ENCODE results near the gene RIC8A. TPM values are rescaled to one million over a fixed set of nuclear protein-coding genes. Genes with fewer than 3 reads are reported as not detected.

The RIC8A gene
- total RNA-seq, 2 donors from 2014 or later, result 69.2 to 76.0 TPM

GRCh38 chr11:208181-208916 lies 841 bp downstream of the RIC8A start:
- H3K9me3 ChIP-seq (ENCODE audit: control insufficient read depth, low read length, poor library complexity, severe bottlenecking), result no peaks in the 10 kb centered on the region
- peaks cover 8% of the 10 kb centered on the region for H3K36me3 Mint-ChIP-seq (ENCODE audit: low read depth)
- H3K4me3 Mint-ChIP-seq, result peak overlapping the region; percentile 98
- ATAC-seq (peak; percentile 69), DNase-seq (peak; percentile 78 to 83 (median 81))
- peaks cover 25% of the 10 kb centered on the region for H3K4me1 Mint-ChIP-seq
- H3K27me3 Mint-ChIP-seq, result no peaks in the 10 kb centered on the region
- H3K27ac Mint-ChIP-seq, result peak overlapping the region; percentile 97

- Mint-ChIP-seq H3K27ac (peak overlapping the region; percentile 97), H3K27me3 (no peaks in the 10 kb centered on the region), H3K4me1 (peaks cover 20% of the 10 kb centered on the region), H3K36me3 (ENCODE audit: low read depth) (peaks cover 6% of the 10 kb centered on the region), H3K4me3 (peak overlapping the region; percentile 98)
- H3K9me3 ChIP-seq (ENCODE audit: control insufficient read depth, low read length, poor library complexity, severe bottlenecking), result no peaks in the 10 kb centered on the region
- DNase-seq (no peak), ATAC-seq (no peak)
These were observed 1.4 kb downstream of the RIC8A start for GRCh38 chr11:208917-209260.

GRCh38 chr11:209275-210121 lies 2.0 kb downstream of the RIC8A start:
- no peaks in the 10 kb centered on the region for H3K9me3 ChIP-seq (ENCODE audit: control insufficient read depth, low read length, poor library complexity, severe bottlenecking)
- H3K27ac Mint-ChIP-seq, result peak overlapping the region; percentile 97
- H3K4me3 Mint-ChIP-seq, result peak overlapping the region; percentile 98
- peaks cover 6% of the 10 kb centered on the region for H3K36me3 Mint-ChIP-seq (ENCODE audit: low read depth)
- no peak for DNase-seq
- ATAC-seq, result no peak
- peaks cover 18% of the 10 kb centered on the region for H3K4me1 Mint-ChIP-seq
- no peaks in the 10 kb centered on the region for H3K27me3 Mint-ChIP-seq

GRCh38 chr11:210122-210802 lies 2.8 kb downstream of the RIC8A start:
- no peak for ATAC-seq
- peaks cover 18% of the 10 kb centered on the region for H3K4me1 Mint-ChIP-seq
- peak overlapping the region; percentile 98 for H3K4me3 Mint-ChIP-seq
- DNase-seq, result no peak
- peak overlapping the region; percentile 97 for H3K27ac Mint-ChIP-seq
- H3K36me3 Mint-ChIP-seq (ENCODE audit: low read depth), result peaks cover 6% of the 10 kb centered on the region
- no peaks in the 10 kb centered on the region for H3K27me3 Mint-ChIP-seq
- no peaks in the 10 kb centered on the region for H3K9me3 ChIP-seq (ENCODE audit: control insufficient read depth, low read length, poor library complexity, severe bottlenecking)

- Mint-ChIP-seq H3K36me3 (ENCODE audit: low read depth) (peaks cover 6% of the 10 kb centered on the region), H3K4me3 (no peak overlapping the region), H3K27ac (peak overlapping the region; percentile 97), H3K27me3 (no peaks in the 10 kb centered on the region), H3K4me1 (peaks cover 18% of the 10 kb centered on the region)
- ATAC-seq (no peak), DNase-seq (no peak)
- no peaks in the 10 kb centered on the region for H3K9me3 ChIP-seq (ENCODE audit: control insufficient read depth, low read length, poor library complexity, severe bottlenecking)
These were observed 3.3 kb downstream of the RIC8A start for GRCh38 chr11:210803-211180.

- Mint-ChIP-seq H3K36me3 (ENCODE audit: low read depth) (peaks cover 6% of the 10 kb centered on the region), H3K27me3 (no peaks in the 10 kb centered on the region), H3K4me3 (no peak overlapping the region), H3K27ac (peak overlapping the region; percentile 21), H3K4me1 (peaks cover 13% of the 10 kb centered on the region)
- no peaks in the 10 kb centered on the region for H3K9me3 ChIP-seq (ENCODE audit: control insufficient read depth, low read length, poor library complexity, severe bottlenecking)
- ATAC-seq (no peak), DNase-seq (no peak)
These were observed 3.8 kb downstream of the RIC8A start for GRCh38 chr11:211295-211694.

GRCh38 chr11:211741-212140 lies 4.2 kb downstream of the RIC8A start:
- H3K9me3 ChIP-seq (ENCODE audit: control insufficient read depth, low read length, poor library complexity, severe bottlenecking), result no peaks in the 10 kb centered on the region
- no peaks in the 10 kb centered on the region for H3K27me3 Mint-ChIP-seq
- H3K4me3 Mint-ChIP-seq, result no peak overlapping the region
- H3K4me1 Mint-ChIP-seq, result peaks cover 10% of the 10 kb centered on the region
- peaks cover 6% of the 10 kb centered on the region for H3K36me3 Mint-ChIP-seq (ENCODE audit: low read depth)
- DNase-seq (no peak), ATAC-seq (no peak)
- H3K27ac Mint-ChIP-seq, result peak overlapping the region; percentile 21

- no peaks in the 10 kb centered on the region for H3K9me3 ChIP-seq (ENCODE audit: control insufficient read depth, low read length, poor library complexity, severe bottlenecking)
- Mint-ChIP-seq H3K4me1 (peaks cover 9% of the 10 kb centered on the region), H3K36me3 (ENCODE audit: low read depth) (peaks cover 6% of the 10 kb centered on the region), H3K4me3 (no peak overlapping the region), H3K27ac (no peak overlapping the region), H3K27me3 (no peaks in the 10 kb centered on the region)
- no peak for ATAC-seq
- no peak for DNase-seq
These were observed 4.9 kb downstream of the RIC8A start for GRCh38 chr11:212150-213100.

- ATAC-seq (no peak), DNase-seq (no peak)
- peaks cover 3% of the 10 kb centered on the region for H3K36me3 Mint-ChIP-seq (ENCODE audit: low read depth)
- H3K9me3 ChIP-seq (ENCODE audit: control insufficient read depth, low read length, poor library complexity, severe bottlenecking), result no peaks in the 10 kb centered on the region
- peaks cover 10% of the 10 kb centered on the region for H3K4me1 Mint-ChIP-seq
- H3K27me3 Mint-ChIP-seq, result no peaks in the 10 kb centered on the region
- no peak overlapping the region for H3K27ac Mint-ChIP-seq
- H3K4me3 Mint-ChIP-seq, result no peak overlapping the region
These were observed 5.6 kb downstream of the RIC8A start for GRCh38 chr11:213111-213510.

- H3K27me3 Mint-ChIP-seq, result no peaks in the 10 kb centered on the region
These were observed 6.6 kb downstream of the RIC8A start for GRCh38 chr11:214083-214482.

GRCh38 chr11:215581-216037 lies 8.1 kb downstream of the RIC8A start:
- no peak for ATAC-seq
- Mint-ChIP-seq H3K27ac (peak overlapping the region; percentile 49), H3K4me3 (no peak overlapping the region), H3K27me3 (no peaks in the 10 kb centered on the region), H3K36me3 (ENCODE audit: low read depth) (peaks cover 6% of the 10 kb centered on the region), H3K4me1 (peaks cover 7% of the 10 kb centered on the region)
- H3K9me3 ChIP-seq (ENCODE audit: control insufficient read depth, low read length, poor library complexity, severe bottlenecking), result no peaks in the 10 kb centered on the region
- DNase-seq, result no peak

More at GRCh38 chr11:214083-214482, 6.6 kb downstream of the RIC8A start:
- no peak overlapping the region for H3K27ac Mint-ChIP-seq
- H3K4me1 Mint-ChIP-seq, result peaks cover 10% of the 10 kb centered on the region
- ATAC-seq, result no peak
- no peak overlapping the region for H3K4me3 Mint-ChIP-seq
- DNase-seq, result no peak
- no peaks in the 10 kb centered on the region for H3K9me3 ChIP-seq (ENCODE audit: control insufficient read depth, low read length, poor library complexity, severe bottlenecking)
- peaks cover 4% of the 10 kb centered on the region for H3K36me3 Mint-ChIP-seq (ENCODE audit: low read depth)

- no peak for DNase-seq
- H3K27ac Mint-ChIP-seq, result peak overlapping the region; percentile 49
- H3K36me3 Mint-ChIP-seq (ENCODE audit: low read depth), result peaks cover 6% of the 10 kb centered on the region
- H3K27me3 Mint-ChIP-seq, result no peaks in the 10 kb centered on the region
- ATAC-seq, result no peak
- peaks cover 7% of the 10 kb centered on the region for H3K4me1 Mint-ChIP-seq
- H3K9me3 ChIP-seq (ENCODE audit: control insufficient read depth, low read length, poor library complexity, severe bottlenecking), result no peaks in the 10 kb centered on the region
- H3K4me3 Mint-ChIP-seq, result no peak overlapping the region
These were observed 8.8 kb downstream of the RIC8A start for GRCh38 chr11:216081-216974.
